ENCODE results near the gene HBE1. TPM values are rescaled to one million over a fixed set of nuclear protein-coding genes. Genes with fewer than 3 reads are reported as not detected.

HBE1 gene
- total RNA-seq, 1 donor from 2014 or later, result not detected

GRCh38 chr11:5234381-5234834, 35.3 kb downstream of the HBE1 start, which contains the start of gene HBD:
Gene HBD, minus strand, starts transcription at chr11:5234483. Its CDS starts 50 bp downstream, at chr11:5234433.
- DNase-seq (ENCODE audit: low spot score), result no peak

DNA sequence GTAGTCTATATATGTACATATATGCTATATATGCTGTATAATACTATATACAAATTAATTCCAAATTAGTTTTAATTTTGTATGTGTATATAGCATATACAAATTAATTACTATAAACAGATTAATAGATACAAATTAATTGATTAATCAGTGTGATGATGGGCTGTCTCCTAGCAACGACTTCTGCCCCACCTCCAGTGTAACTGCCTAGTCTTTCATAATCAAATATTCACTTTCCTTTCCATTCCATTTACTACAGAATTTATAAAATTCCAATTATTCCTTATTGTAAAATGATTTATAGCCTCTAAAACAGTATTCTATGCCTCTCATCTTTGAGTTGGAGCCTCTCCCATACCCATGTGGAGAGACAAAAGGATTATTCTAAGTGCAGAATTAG, 36.4 kb downstream of the HBE1 start:
- DNase-seq (ENCODE audit: low spot score), result no peak

DNA sequence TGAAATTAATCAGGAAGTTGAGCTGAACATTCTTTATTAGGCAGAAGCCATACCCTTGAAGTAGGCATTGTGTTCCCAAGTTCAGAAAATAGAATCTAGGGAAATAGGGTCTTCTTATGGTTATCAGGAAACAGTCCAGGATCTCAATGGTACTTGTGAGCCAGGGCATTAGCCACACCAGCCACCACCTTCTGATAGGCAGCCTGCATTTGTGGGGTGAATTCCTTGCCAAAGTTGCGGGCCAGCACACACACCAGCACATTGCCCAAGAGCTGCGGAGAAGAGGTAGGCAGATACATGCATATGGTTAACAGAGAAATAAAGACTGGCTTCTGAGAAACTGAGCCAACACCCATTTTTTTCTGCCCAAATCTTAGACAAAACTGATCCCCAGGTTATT, 36.9 kb downstream of the HBE1 start:
- no peak for DNase-seq (ENCODE audit: low spot score)

DNA sequence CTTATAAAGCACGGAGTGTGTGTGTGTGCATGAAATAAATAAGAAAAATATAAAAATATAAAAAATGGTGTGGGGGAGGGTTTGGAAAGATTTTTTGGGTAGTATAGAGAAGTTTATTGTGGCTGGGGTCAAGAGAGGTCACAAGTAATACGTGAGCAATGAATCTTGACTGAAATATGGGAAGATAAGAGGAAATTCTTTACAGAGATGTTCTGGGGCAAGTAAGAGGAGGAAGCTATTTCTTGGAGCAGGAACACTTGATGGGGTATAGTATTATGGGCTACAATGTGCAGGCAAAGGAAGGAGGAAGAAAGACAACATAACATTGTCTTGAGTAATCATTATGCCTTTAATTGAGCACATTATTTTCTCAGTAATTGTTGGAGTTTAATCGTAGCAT, 37.6 kb downstream of the HBE1 start:
- no peak for DNase-seq (ENCODE audit: low spot score)

DNA sequence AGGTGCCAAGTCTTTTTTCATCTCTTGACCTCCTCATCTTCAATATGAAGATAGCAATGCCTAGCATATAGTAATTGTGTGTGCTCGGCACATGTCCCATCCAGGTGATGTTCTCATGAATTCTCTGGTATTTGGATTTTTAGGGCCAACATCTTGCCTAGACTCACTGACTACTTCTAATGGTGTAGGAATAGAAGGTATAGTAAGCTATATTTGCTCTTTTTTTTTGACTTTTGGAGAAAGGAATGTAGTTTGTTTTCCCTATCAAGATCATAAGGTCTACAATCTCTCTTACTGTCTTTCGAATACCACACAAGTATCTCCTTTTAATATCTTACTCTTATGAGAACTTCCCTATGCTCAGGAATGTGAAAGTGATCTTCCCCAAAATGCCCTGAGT, 38.6 kb downstream of the HBE1 start:
- DNase-seq (ENCODE audit: low spot score), result no peak

- DNase-seq (ENCODE audit: low spot score), result no peak
Measured at GRCh38 chr11:5230266-5230665, 39.5 kb downstream of the HBE1 start.

DNA sequence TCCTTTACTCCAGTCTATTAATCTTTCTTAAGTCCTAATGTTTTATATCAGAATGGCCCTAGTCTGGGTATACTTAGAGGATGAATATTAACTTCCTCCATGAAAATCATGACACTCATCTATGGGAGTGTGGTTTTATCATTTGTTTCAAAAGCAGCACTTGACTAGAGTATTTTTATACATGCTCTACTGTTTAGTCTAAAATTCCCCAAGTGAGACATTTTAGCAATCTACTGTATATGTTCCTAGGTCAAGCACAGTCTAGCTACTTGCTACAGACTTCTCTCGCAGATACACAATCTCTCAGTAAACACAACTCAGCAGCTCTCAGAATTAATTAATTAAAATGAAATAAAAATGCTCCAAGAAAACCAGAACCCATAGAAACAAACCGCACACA, 39.9 kb downstream of the HBE1 start:
- DNase-seq (ENCODE audit: low spot score), result no peak

GRCh38 chr11:5229356-5229755, 40.4 kb downstream of the HBE1 start:
- DNase-seq (ENCODE audit: low spot score), result no peak

- DNase-seq (ENCODE audit: low spot score), result no peak
Measured at GRCh38 chr11:5228124-5228523, 41.6 kb downstream of the HBE1 start.

GRCh38 chr11:5227681-5228080, 42.1 kb downstream of the HBE1 start:
- no peak for DNase-seq (ENCODE audit: low spot score)

- no peak for DNase-seq (ENCODE audit: low spot score)
Measured at GRCh38 chr11:5226732-5227310, 42.9 kb downstream of the HBE1 start, which contains the start of gene HBB. Gene HBB, minus strand, starts transcription at chr11:5227071. Its CDS starts 50 bp downstream, at chr11:5227021.

DNA sequence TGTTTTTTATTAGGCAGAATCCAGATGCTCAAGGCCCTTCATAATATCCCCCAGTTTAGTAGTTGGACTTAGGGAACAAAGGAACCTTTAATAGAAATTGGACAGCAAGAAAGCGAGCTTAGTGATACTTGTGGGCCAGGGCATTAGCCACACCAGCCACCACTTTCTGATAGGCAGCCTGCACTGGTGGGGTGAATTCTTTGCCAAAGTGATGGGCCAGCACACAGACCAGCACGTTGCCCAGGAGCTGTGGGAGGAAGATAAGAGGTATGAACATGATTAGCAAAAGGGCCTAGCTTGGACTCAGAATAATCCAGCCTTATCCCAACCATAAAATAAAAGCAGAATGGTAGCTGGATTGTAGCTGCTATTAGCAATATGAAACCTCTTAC, 44.3 kb downstream of the HBE1 start:
- no peak for DNase-seq (ENCODE audit: low spot score)

GRCh38 chr11:5224538-5225479, 44.9 kb downstream of the HBE1 start:
- DNase-seq (ENCODE audit: low spot score), result no peak

DNA sequence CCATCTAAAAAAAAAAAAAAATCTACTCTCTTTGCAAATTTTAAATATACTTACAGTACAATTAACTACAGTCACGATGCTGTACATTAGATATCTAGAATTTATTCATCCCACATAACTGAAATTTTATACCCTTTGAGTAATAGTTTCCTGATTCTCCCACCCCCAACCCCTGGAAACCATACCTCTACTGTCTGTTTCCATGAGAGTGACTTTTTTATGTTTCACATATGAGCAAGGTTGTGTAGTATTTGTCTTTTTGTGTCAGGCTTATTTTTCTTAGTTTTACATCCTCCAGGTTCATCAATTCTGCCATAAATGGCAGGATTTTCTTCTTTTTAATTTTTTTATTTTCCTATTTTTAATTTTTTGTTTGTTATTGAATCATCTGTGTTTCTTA, 46.1 kb downstream of the HBE1 start:
- DNase-seq (ENCODE audit: low spot score), result no peak

DNA sequence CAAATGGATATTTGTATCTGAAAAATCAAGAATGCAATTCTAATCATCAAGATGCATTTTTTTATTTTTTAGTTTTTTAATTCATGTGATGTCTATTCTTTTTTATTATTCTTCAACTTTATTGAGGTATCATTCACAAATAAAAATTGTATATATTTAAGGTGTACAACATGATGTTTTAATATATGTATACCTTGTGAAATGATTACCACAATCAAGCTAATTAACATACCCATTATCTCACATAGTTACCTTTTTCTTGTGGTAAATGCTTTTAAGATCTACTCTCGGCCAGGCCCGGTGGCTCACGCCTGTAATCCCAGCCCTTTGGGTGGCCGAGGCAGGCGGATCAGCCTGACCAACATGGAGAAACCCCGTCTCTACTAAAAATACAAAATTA, 46.6 kb downstream of the HBE1 start:
- DNase-seq (ENCODE audit: low spot score), result no peak

Other genes with a start within 250 kb of the HBE1 start
- gene OR52J3, start 223.4 kb downstream of the HBE1 start, total RNA-seq, result not detected
- gene OR52E2, start 210.3 kb downstream of the HBE1 start, total RNA-seq, result not detected
- not detected for gene OR52E1, start 200.4 kb downstream of the HBE1 start, total RNA-seq
- not detected for gene OR52A5, start 131.6 kb downstream of the HBE1 start, total RNA-seq
- not detected for gene OR52A1, start 115.2 kb downstream of the HBE1 start, total RNA-seq
- not detected for gene OR51V1, start 69.3 kb downstream of the HBE1 start, total RNA-seq
- gene HBB, start 42.9 kb downstream of the HBE1 start, total RNA-seq, result 346 TPM
- 0.80 TPM for gene HBD, start 35.5 kb downstream of the HBE1 start, total RNA-seq
- not detected for gene HBG1, start 20.1 kb downstream of the HBE1 start, total RNA-seq
- gene HBG2, start 15.2 kb downstream of the HBE1 start, total RNA-seq, result not detected
- not detected for gene OR51B4, start 32.0 kb upstream of the HBE1 start, total RNA-seq
- not detected for gene OR51B2, start 54.4 kb upstream of the HBE1 start, total RNA-seq
- not detected for gene OR51B5, start 73.6 kb upstream of the HBE1 start, total RNA-seq
- not detected for gene OR51B6, start 81.6 kb upstream of the HBE1 start, total RNA-seq
- gene OR51M1, start 113.9 kb upstream of the HBE1 start, total RNA-seq, result not detected
- gene OR51Q1, start 152.2 kb upstream of the HBE1 start, total RNA-seq, result not detected
- not detected for gene OR51I1, start 171.6 kb upstream of the HBE1 start, total RNA-seq
- gene OR51I2, start 179.4 kb upstream of the HBE1 start, total RNA-seq, result not detected
- gene OR52D1, start 218.7 kb upstream of the HBE1 start, total RNA-seq, result not detected
- gene UBQLN3, start 240.0 kb upstream of the HBE1 start, total RNA-seq, result 0.22 TPM
- gene UBQLNL, start 246.8 kb upstream of the HBE1 start, total RNA-seq, result 0.19 TPM